ENCODE data around the gene BCL6B. TPM values are rescaled to one million over a fixed set of nuclear protein-coding genes. Genes with fewer than 3 reads are reported as not detected.
A peak's percentile ranks its signal among the peaks of the same experiment; 100 is the strongest.

The BCL6B gene
- total RNA-seq, 1 experiment from 2014 or later, result 11.4 TPM

- TF ChIP-seq PRDM15 (CRISPR knock-in tag; IDR thresholded peaks at IDR 0.05) (peak; percentile 89), MYBL2 (CRISPR knock-in tag; IDR thresholded peaks at IDR 0.05) (peak; percentile 59), ZNF423 (CRISPR knock-in tag; IDR thresholded peaks at IDR 0.05) (peak; percentile 7; the same call in 1 of the 2 replicates), ZBTB43 (CRISPR knock-in tag; IDR thresholded peaks at IDR 0.05) (no peak), GABPB1 (CRISPR knock-in tag; IDR thresholded peaks at IDR 0.05) (no peak), ELF4 (CRISPR knock-in tag; IDR thresholded peaks at IDR 0.05; ENCODE audit: low read depth) (peak; percentile 76; the same call in 1 of the 2 replicates), ZNF138 (CRISPR knock-in tag; conservative IDR thresholded peaks at IDR 0.05) (no peak)
Observed at GRCh38 chr17:6995500-6996255, 27.2 kb upstream of the BCL6B start, which contains the start of gene ALOX12 (continued).

- no peak for DNase-seq (ENCODE audit: low spot score)
- Mint-ChIP-seq H3K36me3 (peaks cover 12% of the 10 kb centered on the region), H3K9me3 (no peaks in the 10 kb centered on the region), H3K27ac (no peak overlapping the region), H3K27me3 (ENCODE audit: low read depth) (peaks cover 52% of the 10 kb centered on the region), H3K4me3 (peak overlapping the region; percentile 77), H3K4me1 (peaks cover 8% of the 10 kb centered on the region)
- ATAC-seq, result peak; percentile 33
- CTCF ChIA-PET, result interaction anchor here (0.6 to 2.9 kb wide), 13 partner anchors 8 to 458 kb away, joined by 3 to 28 read pairs (median 9); partner anchors contain the start of genes BCL6B and SLC13A5
- POLR2A ChIA-PET, result interaction anchor here (0.7 to 1.7 kb wide), 4 partner anchors 11 to 103 kb away, joined by 3 to 4 read pairs (median 3); no protein-coding TSS in a partner anchor
- TF ChIP-seq JAZF1 (CRISPR knock-in tag; IDR thresholded peaks at IDR 0.05) (no peak), HMGA2 (CRISPR knock-in tag; IDR thresholded peaks at IDR 0.05) (no peak), ZNF121 (CRISPR knock-in tag; IDR thresholded peaks at IDR 0.05) (no peak), NR3C1 (CRISPR knock-in tag; conservative IDR thresholded peaks at IDR 0.05; ENCODE audit: low read depth) (no peak), JUN (CRISPR knock-in tag; IDR thresholded peaks at IDR 0.05) (no peak), NFE2L1 (CRISPR knock-in tag; IDR thresholded peaks at IDR 0.05) (no peak), ZNF219 (CRISPR knock-in tag; IDR thresholded peaks at IDR 0.05; ENCODE audit: borderline replicate concordance) (no peak), USF2 (CRISPR knock-in tag; IDR thresholded peaks at IDR 0.05) (no peak; the same call in 1 of the 2 replicates), ZBTB21 (CRISPR knock-in tag; IDR thresholded peaks at IDR 0.05; ENCODE audit: borderline replicate concordance) (peak; percentile 70; the same call in 1 of the 2 replicates), E2F5 (CRISPR knock-in tag; IDR thresholded peaks at IDR 0.05) (0 out of 2 replicates have a peak, but pooled peaks have one; percentile 10), MXD4 (CRISPR knock-in tag; IDR thresholded peaks at IDR 0.05; ENCODE audit: borderline replicate concordance) (no peak), OVOL2 (CRISPR knock-in tag; IDR thresholded peaks at IDR 0.05; ENCODE audit: borderline replicate concordance) (no peak), NFATC4 (CRISPR knock-in tag; IDR thresholded peaks at IDR 0.05) (no peak), RELA (CRISPR knock-in tag; IDR thresholded peaks at IDR 0.05; ENCODE audit: borderline replicate concordance) (0 out of 2 replicates have a peak, but pooled peaks have one; percentile 5), ZBTB43 (CRISPR knock-in tag; IDR thresholded peaks at IDR 0.05) (0 out of 2 replicates have a peak, but pooled peaks have one; percentile 14), ZNF281 (CRISPR knock-in tag; IDR thresholded peaks at IDR 0.05) (no peak)
Observed at GRCh38 chr17:6996256-6997011, 26.4 kb upstream of the BCL6B start.

All from WTC11 (cell line).